Kidney epithelial cell (primary cell): ENCODE measurements around the gene LIPE. TPM values are rescaled to one million over a fixed set of nuclear protein-coding genes. Genes with fewer than 3 reads are reported as not detected.
"Not testable (repeated sequence)": the region's sequence is repeated elsewhere in the genome, so short reads cannot be mapped to it uniquely, and the experiment has no call there.

Experiments used
- DNase-seq: peaks from one replicate; pipeline ENCODE4 v3.0.0-alpha.2; 2010; ENCODE audit warnings: low read depth
- H3K27me3 ChIP-seq: 2 replicates; pipeline ENCODE4 v1.6.0; 2011; ENCODE audit warnings: low read length; ENCODE audit not compliant: control insufficient read depth, insufficient read depth
- H3K36me3 ChIP-seq: 2 replicates; pipeline ENCODE4 v1.5.1; 2011; ENCODE audit warnings: low read length; ENCODE audit not compliant: control insufficient read depth, insufficient read depth
- H3K4me3 ChIP-seq: 2 replicates; pipeline ENCODE4 v1.5.1; 2011; ENCODE audit warnings: low read depth, mild to moderate bottlenecking, control low read depth, low read length
- CTCF ChIP-seq: IDR thresholded peaks from 2 replicates; pipeline ENCODE4 v1.5.1; 2011; ENCODE audit warnings: mild to moderate bottlenecking, moderate library complexity, low read length, control low read depth, inconsistent platforms; ENCODE audit not compliant: insufficient read depth, poor library complexity, severe bottlenecking
- total RNA-seq: library from RNA; depleted of rRNA; stranded (reverse); fragments of >200 nt; gene quantifications from 2 replicates; pipeline ENCODE4 v1.2.3, GENCODE V29; 2015

LIPE gene
- total RNA-seq, 1 donor from 2014 or later: 3.7 TPM

GRCh38 chr19:42452590-42452989 lies 25.4 kb upstream of the LIPE start:
- Histone ChIP-seq H3K4me3 (no peak overlapping the region), H3K27me3 (no peaks in the 10 kb centered on the region), H3K36me3 (no peaks in the 10 kb centered on the region)
- no peak for DNase-seq
- TF ChIP-seq CTCF: no peak

- Histone ChIP-seq H3K36me3 (no peaks in the 10 kb centered on the region), H3K4me3 (no peak overlapping the region), H3K27me3 (no peaks in the 10 kb centered on the region)
- peak; percentile 60 for DNase-seq
- TF ChIP-seq CTCF: peak; percentile 82
Measured at GRCh38 chr19:42450314-42450934, 23.2 kb upstream of the LIPE start.

- DNase-seq, H3K36me3 ChIP-seq, H3K4me3 ChIP-seq, H3K27me3 ChIP-seq: not testable (repeated sequence)
Measured at GRCh38 chr19:42448306-42448705, 21.1 kb upstream of the LIPE start.

- Histone ChIP-seq H3K27me3 (peaks cover 1% of the 10 kb centered on the region), H3K36me3 (no peaks in the 10 kb centered on the region), H3K4me3 (no peak overlapping the region)
- TF ChIP-seq CTCF: no peak
- DNase-seq: no peak
Measured at GRCh38 chr19:42445948-42446347, 18.8 kb upstream of the LIPE start.

- DNase-seq: no peak
- H3K36me3 ChIP-seq: no peaks in the 10 kb centered on the region
- H3K27me3 ChIP-seq: peaks cover 4% of the 10 kb centered on the region
- no peak overlapping the region for H3K4me3 ChIP-seq
- no peak for TF ChIP-seq CTCF
Measured at GRCh38 chr19:42443944-42444398, 16.8 kb upstream of the LIPE start.

GRCh38 chr19:42442833-42443232 lies 15.6 kb upstream of the LIPE start, which contains the start of gene CXCL17:
Gene CXCL17 (minus strand): TSS chr19:42442946. CDS start chr19:42442832, 114 bp downstream.
- Histone ChIP-seq H3K27me3 (peaks cover 4% of the 10 kb centered on the region), H3K36me3 (no peaks in the 10 kb centered on the region), H3K4me3 (no peak within 1 kb of the TSS)
- no peak for DNase-seq
- TF ChIP-seq CTCF: no peak
